H1 (cell line): ENCODE results near the gene TRMT44. TPM values are rescaled to one million over a fixed set of nuclear protein-coding genes. Genes with fewer than 3 reads are reported as not detected.

Experiments
- ATF2 ChIP-seq: IDR thresholded peaks from 2 replicates; pipeline ENCODE4 v1.6.1; 2012; ENCODE audit warnings: low read length, inconsistent platforms
- E2F6 ChIP-seq: IDR thresholded peaks from 2 replicates; pipeline ENCODE4 v1.6.1; 2012; ENCODE audit warnings: inconsistent platforms
- EGR1 ChIP-seq: IDR thresholded peaks from 2 replicates; pipeline ENCODE4 v1.6.1; 2011; ENCODE audit warnings: low read depth, low read length, borderline replicate concordance
- SP4 ChIP-seq: IDR thresholded peaks from 2 replicates; pipeline ENCODE4 v1.6.1; 2012; ENCODE audit warnings: low read length, inconsistent platforms
- polyA plus RNA-seq, 7 experiments: library from polyadenylated mRNA; depleted of rRNA in 3 of 7; stranded (reverse) in 5 of 7; unstranded in 2 of 7; fragments of >200 nt in 5 of 7; fragments of 200-250 nt in 2 of 7; gene quantifications; 1 replicate in 5 of 7; 2 replicates in 1 of 7; 4 replicates in 1 of 7; pipeline versions ENCODE4 v1.2.1 to v1.2.3, GENCODE V29; 2011 to 2013; ENCODE audit warnings: missing spikeins in 2 of 7, mixed read lengths in 2 of 7
- total RNA-seq: library from RNA; stranded (reverse); fragmentation: NEBNext Ultra II Directional; extraction: Animal tissue kit (Norgen Biotek cat#: 25700); gene quantifications from 2 replicates; pipeline ENCODE4 v1.2.1, GENCODE V29; 2021

The TRMT44 gene
- total and polyA plus RNA-seq, 2 of the 8 experiments (the other 6 are each of a cell fraction or from before 2014, with no cell fraction given) = 8.6 to 23.9 TPM

- TF ChIP-seq ATF2 = no peak
- no peak for TF ChIP-seq EGR1
- no peak for TF ChIP-seq SP4
- TF ChIP-seq E2F6 = no peak
Measured at GRCh38 chr4:8457646-8458252, 17.2 kb downstream of the TRMT44 start (continued).
